Colon (tissue), 2 donors: ENCODE data around the gene HCAR2.
"Not testable (repeated sequence)": the region's sequence is repeated elsewhere in the genome, so short reads cannot be mapped to it uniquely, and the experiment has no call there.

Experiments
- FAIRE-seq: peaks from 2 replicates; lab custom pipeline; 2012; peaks lifted over from hg19 to GRCh38; lab: Jason Lieb, UNC
- donor health status: control.
- donor health status: control.

The HCAR2 gene

GRCh38 chr12:122702890-122703611 is at the start of gene HCAR2:
TSS of gene HCAR2 (minus strand) at chr12:122703357. CDS start at chr12:122703283, 74 bp downstream.
- not testable (repeated sequence) for FAIRE-seq

DNA sequence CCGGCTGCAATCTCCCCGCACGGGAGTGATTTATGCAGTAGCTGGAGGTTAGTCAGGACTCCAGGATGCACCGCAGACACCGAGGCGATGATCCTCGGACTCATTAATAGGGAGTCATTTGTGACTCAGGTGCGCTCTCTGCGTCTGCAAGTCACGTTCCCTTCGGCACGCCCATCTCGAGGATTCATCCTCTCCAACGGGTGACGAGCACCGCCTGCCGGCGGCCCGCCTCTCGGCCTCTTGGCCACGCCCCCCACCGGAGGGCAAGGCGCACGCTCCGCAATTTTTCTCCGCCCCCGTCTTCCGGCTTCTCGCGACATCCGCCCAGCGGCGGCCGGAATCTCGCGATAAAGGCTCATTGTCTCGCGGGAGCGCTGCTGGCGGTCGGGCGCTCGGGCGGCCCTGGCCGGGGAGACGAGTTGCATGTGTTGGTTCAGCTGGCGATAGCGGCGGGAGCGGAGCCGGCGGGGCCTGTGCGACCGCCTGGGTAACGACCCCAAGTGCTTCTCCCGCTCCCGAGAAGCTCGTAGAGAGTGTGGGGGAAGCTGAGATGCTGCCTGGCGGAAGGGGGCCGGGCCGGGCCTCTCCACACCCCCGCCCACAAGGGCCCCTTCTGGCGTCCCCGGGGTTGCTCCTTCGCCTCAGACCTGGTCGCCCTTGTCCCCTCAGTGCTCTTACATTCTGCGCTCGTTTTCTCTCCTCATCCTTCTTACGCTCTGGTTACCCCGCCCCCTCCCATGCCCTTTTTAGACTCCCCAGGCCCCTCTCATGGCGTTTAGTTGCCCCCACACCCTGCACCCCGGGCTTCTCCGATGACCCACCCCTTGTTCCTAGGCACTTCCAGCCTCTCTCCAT is 49.5 kb upstream of the HCAR2 start, which contains the start of gene DENR:
Gene DENR, plus strand, starts transcription at position 361 of the 855 bp plus-strand sequence. CDS start 878 bp downstream, outside the sequence.
- FAIRE-seq = no peak

DNA sequence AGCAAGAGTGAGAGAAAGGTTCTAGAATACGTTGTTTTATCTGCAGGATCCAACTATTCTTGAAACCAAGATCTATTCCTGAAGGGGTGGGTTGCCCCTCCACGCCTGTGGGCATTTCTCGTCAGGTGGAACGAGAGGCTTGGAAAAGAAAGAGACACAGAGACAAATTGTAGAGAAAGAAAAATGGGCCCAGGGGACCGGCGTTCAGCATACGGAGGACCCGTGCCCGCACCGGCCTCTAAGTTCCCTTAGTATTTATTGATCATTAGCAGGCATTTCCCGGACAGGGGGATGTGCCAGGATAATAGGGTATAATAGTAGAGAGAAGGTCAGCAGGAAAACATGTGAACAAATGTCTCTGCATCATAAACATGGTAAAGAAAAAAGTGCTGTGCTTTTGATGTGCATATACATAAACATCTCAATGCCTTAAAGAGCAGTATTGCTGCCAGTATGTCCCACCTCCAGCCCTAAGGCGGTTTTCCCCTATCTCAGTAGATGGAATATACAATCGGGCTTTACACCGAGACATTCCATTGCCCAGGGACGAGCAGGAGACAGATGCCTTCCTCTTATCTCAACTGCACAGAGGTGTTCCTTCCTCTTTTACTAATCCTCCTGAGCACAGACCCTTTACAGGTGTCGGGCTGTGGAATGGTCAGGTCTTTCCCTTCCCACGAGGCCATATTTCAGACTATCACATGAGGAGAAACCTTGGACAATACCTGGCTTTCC is 47.8 kb upstream of the HCAR2 start:
- FAIRE-seq = not testable (repeated sequence)

DNA sequence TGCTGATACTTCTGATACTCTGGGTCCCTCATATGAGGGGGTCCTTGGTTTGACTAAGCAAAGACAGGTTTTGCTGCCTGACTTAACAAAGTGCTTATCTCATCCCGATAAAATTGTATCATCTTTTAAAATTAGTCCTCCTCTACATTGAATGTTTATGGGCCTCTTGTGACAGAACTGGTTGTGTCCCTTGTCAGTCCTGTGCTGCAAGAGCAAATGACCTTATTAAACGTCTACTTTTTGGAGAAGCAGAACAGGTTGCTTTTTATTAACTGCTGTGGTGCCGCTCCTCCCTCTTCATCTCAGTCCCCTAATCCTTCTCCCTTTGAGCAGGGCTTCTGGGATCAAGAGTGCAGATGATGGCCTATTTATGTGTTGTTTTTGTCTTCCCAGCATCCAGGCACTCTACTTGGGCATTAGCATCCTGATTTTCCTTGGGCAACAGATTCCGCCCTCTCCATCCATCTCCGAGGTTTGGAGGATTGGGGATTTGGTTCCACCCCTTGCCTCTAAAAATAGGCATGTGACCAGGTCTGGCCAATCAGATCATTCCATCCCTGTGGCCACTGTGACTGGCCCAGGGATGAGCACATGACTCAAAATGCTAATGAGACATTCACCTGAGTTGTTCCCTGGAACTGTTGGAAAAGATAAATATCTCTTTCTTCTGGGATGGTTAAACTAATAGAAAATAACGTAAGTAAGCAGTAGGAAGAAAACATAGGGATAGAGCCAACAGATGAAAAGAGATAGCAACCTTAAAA is 46.6 kb upstream of the HCAR2 start:
- FAIRE-seq = no peak

GRCh38 chr12:122747224-122748135 is 44.3 kb upstream of the HCAR2 start:
- FAIRE-seq = no peak

DNA sequence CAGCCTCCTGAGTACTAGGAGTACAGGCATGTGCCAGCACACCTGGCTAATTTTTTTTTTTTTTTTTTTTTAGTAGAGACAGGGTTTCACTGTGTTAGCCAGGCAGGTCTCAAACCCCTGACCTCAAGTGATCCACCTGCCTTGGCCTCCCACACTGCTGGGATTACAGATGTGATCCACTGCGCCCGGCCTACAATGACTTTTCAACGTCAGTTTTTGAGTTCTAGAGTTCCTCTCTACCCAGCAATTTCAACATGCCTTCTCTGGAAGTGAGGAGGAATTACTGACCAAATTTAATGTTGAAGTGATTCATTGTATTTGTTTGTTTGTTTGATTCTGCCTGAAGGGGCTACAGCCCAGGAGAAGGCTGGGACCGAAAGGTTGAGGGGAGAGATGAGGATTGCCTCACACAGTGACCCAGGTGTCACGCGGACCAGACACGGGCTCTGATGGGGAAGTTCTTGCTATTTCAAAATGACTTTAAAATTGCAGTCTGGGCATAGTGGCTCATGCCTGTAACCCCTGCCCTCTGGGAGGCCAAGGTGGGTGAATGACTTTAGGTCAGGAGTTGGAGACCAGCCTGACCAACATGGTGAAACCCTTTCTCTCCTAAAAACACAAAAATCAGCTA is 40.9 kb upstream of the HCAR2 start:
- FAIRE-seq = no peak

GRCh38 chr12:122740351-122740750 is 37.2 kb upstream of the HCAR2 start:
- no peak for FAIRE-seq

- FAIRE-seq = no peak
Observed at GRCh38 chr12:122738571-122738970, 35.4 kb upstream of the HCAR2 start.

GRCh38 chr12:122732611-122733010 is 29.5 kb upstream of the HCAR2 start:
- no peak for FAIRE-seq

DNA sequence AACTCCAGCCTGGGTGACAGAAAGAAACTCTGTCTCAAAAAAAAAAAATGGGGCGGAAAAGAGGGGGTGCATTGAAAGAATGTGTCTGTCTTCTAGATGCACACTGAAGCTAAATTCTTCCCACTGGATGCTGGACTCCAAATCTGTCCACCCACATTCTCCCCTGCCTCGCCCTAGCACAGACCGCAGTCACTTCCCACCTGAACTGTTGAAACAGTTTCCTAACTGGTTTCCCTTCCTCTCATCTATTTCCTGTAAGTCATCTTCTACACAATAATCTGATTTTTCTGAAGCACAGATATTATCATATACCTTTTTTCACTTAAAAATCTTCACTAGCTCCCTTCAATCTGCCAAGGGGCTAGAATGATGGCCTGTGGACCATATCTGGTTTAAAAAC is 29.0 kb upstream of the HCAR2 start:
- no peak for FAIRE-seq

GRCh38 chr12:122730215-122731014 is 27.3 kb upstream of the HCAR2 start, which contains the start of gene HCAR1:
TSS of gene HCAR1 (minus strand) at chr12:122730844. CDS start at chr12:122730339, 505 bp downstream.
- no peak for FAIRE-seq

- no peak for FAIRE-seq
Observed at GRCh38 chr12:122729583-122730214, 26.5 kb upstream of the HCAR2 start.

DNA sequence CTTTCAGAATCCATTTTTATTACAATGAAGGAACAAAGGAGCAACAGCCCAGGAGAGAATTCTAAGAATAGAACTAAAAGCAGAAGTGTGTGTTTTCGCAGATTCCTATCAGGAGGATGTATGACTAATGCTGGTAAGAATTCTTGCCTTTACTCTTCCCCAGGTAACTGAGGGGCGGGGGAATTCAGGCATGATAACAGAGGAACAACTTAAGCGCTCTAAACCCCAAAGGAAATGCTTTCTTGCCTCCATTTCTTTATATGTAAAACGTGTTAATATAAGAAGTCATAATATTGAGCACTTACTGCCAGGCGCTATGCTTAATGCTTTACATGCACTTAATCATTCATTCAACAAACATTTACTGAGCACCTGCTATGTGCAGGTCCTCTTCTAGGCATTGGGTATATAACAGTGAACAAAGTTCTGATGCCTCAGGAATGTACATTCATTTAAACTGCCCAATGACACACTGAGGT is 23.0 kb upstream of the HCAR2 start:
- FAIRE-seq = no peak

DNA sequence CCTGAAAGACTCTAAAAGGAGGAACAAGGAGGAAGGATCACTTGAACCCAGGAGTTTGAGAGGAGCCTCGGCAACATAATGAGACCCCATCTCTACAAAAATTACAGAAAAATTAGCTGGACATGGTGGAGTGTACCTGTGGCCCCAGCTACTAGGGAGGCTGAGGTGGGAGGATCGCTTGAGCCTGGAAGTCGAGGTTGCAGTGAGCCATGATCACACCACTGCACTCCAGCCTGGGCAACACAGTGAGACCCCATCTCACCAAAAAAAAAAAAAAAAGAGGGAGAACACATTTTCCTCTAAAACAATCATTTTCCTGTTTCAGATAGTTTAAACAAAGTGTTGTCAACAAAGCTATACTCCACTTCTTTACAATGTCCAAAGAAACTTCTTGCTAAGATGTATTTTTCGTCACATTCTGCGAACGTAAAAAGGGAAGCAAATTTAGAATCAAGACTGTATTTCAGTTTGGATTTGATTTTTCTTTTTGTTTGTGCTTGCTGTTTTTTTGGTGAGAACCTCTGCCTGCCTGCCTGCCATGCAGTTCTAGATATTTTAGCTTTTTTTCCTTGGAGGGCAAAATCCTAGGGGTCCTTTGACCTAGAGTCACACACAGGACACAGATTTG is 22.4 kb upstream of the HCAR2 start:
- no peak for FAIRE-seq

DNA sequence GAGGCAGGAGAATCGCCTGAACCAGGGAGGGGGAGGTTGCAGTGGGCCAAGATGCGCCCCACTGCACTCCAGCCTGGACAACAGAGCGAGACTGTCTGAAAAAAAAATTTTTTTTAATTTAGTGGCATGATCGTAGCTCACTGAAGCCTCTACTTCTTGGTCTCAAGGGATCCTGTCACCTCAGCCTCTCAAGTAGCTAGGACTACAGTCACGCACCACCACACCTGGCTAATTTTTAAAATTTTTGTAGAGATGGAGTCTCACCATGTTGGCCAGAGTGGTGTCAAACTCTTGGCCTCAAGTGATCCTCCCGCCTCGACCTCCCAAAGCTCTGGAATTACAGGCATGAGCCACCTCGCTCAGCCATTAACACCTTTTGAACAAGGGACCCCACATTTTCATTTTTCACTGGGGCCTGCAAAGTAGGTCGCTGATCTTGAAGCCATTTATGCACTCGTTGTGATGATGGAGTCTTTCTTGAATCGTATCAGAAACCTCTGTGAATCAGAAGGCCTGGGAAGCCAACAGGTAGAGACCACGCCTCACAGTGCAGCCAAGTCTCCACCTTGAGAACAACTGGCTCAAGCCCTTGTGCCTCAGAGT is 21.6 kb upstream of the HCAR2 start:
- no peak for FAIRE-seq

DNA sequence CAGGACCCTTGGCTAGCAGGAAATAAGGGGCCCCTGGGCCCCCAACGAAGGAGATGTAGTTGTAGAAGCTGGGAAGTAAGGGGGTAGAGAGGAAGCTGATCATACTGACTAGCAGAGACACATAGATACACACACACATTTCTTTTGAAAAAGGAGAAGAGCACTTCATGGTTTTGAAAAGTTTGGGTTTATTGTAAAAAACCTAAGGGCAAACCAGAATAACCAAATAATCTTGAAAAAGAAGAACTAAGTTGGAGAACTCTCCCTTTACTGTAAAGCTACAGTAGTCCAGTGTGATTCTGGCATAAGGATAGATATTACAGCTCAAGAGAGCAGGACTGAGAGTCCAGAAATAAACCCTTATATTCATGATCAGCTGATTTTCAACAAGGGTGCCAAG is 19.2 kb upstream of the HCAR2 start:
- FAIRE-seq = no peak

DNA sequence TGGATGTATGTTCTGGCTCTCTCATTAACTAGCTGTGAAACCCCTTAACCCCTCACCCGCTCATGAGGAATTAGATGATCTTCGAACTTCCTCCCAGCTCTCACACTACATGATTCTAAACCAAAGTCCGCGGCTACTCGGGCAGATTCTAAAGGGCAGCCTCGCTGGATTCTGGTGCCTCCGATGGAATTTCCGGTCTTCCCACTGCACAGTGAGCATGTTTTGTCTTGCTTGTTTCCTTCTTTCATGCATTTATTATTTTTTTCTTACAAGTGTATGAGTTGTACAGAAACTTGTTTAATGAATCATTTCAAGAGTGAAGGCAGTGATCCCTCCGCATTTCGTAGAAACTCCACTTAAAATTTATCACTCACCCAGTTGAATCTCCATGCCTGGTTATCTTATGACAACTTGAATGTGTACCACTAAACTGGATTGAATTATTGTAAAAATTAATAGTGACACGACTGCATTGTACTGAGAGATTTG is 17.9 kb upstream of the HCAR2 start:
- FAIRE-seq = no peak
